IMR-90 (cell line): Measurements from ENCODE around the gene LENG1. TPM values are rescaled to one million over a fixed set of nuclear protein-coding genes. Genes with fewer than 3 reads are reported as not detected.

ENCODE experiments used
- ATAC-seq: fragments of 200-7000 bp; cut with Tn5 transposase; 2 replicates; pipeline ENCODE4 v1.9.1; 2020; ENCODE audit warnings: low read depth, mild to moderate bottlenecking, moderate library complexity
- BruUV-seq: library from RNA; stranded (reverse); fragments of 400-500 nt; replicated peaks from 2 replicates; lab custom pipeline; 2021; lab: Mats Ljungman, UMichigan
- CTCF ChIA-PET: fragments of 300-600 bp; formaldehyde crosslinking; extraction: SDS; loops from one replicate; lab custom pipeline; 2021; ENCODE audit warnings: antibody characterized with exemption; lab: Yijun Ruan, JAX
- POLR2A ChIA-PET: fragments of 300-600 bp; sonication (Branson Sonifier 250); formaldehyde crosslinking; loops from one replicate; lab custom pipeline; 2022; ENCODE audit warnings: antibody characterized with exemption; ENCODE audit not compliant: unreplicated experiment; lab: Charles Lee
- DNase-seq: peaks from one replicate; pipeline ENCODE4 v3.0.0; 2013
- H2AFZ ChIP-seq: replicated peaks from 2 replicates; pipeline ENCODE3; 2013; ENCODE audit warnings: low read length, mild to moderate bottlenecking; ENCODE audit not compliant: poor library complexity
- H2AK5ac ChIP-seq: 2 replicates; pipeline ENCODE4 v1.6.1; 2013; ENCODE audit warnings: low read depth, low read length, inconsistent platforms
- H2AK9ac ChIP-seq: replicated peaks from 2 replicates; pipeline ENCODE3; 2013; ENCODE audit warnings: mild to moderate bottlenecking, low read depth, low read length, moderate library complexity; ENCODE audit not compliant: poor library complexity
- H2BK120ac ChIP-seq: 2 replicates; pipeline ENCODE4 v1.6.1; 2013; ENCODE audit warnings: low read depth, low read length, inconsistent platforms
- H2BK15ac ChIP-seq: 3 replicates; pipeline ENCODE4 v1.6.1; 2013; ENCODE audit warnings: low read depth, low read length, inconsistent platforms
- H2BK20ac ChIP-seq: 2 replicates; pipeline ENCODE4 v1.6.1; 2013; ENCODE audit warnings: low read depth, mild to moderate bottlenecking, inconsistent platforms, low read length, moderate library complexity
- H2BK5ac ChIP-seq: 2 replicates; pipeline ENCODE4 v1.6.1; 2013; ENCODE audit warnings: mild to moderate bottlenecking, low read depth, low read length, inconsistent platforms; ENCODE audit not compliant: poor library complexity, severe bottlenecking
- H3K14ac ChIP-seq: replicated peaks from 2 replicates; pipeline ENCODE4 v1.6.1; 2013; ENCODE audit warnings: low read depth, low read length, inconsistent platforms
- H3K18ac ChIP-seq: 2 replicates; pipeline ENCODE4 v1.6.1; 2013; ENCODE audit warnings: low read depth, low read length, control low read depth
- H3K23ac ChIP-seq: 2 replicates; pipeline ENCODE4 v1.6.1; 2013; ENCODE audit warnings: low read depth, low read length, inconsistent platforms
- H3K27ac ChIP-seq: 2 replicates; pipeline ENCODE4 v1.5.1; 2013; ENCODE audit warnings: mild to moderate bottlenecking, control low read depth, low read length; ENCODE audit not compliant: insufficient read depth
- H3K27me3 ChIP-seq: 2 replicates; pipeline ENCODE4 v1.6.1; 2013; ENCODE audit warnings: low read length; ENCODE audit not compliant: control insufficient read depth, insufficient read depth
- H3K36me3 ChIP-seq: 2 replicates; pipeline ENCODE4 v1.6.1; 2013; ENCODE audit warnings: low read length, mixed read lengths; ENCODE audit not compliant: control insufficient read depth, insufficient read depth
- H3K4ac ChIP-seq: 2 replicates; pipeline ENCODE4 v1.6.1; 2013; ENCODE audit warnings: low read depth, low read length, inconsistent platforms
- H3K4me1 ChIP-seq: 2 replicates; pipeline ENCODE4 v1.6.1; 2013; ENCODE audit warnings: low read length, mixed read lengths; ENCODE audit not compliant: control insufficient read depth, insufficient read depth
- H3K4me2 ChIP-seq: 2 replicates; pipeline ENCODE4 v1.6.1; 2013; ENCODE audit warnings: low read depth, mild to moderate bottlenecking, control low read depth, low read length, moderate library complexity
- H3K4me3 ChIP-seq: 2 replicates; pipeline ENCODE4 v1.5.1; 2013; ENCODE audit warnings: low read depth, mild to moderate bottlenecking, control low read depth, low read length, moderate library complexity; ENCODE audit not compliant: insufficient read depth
- H3K56ac ChIP-seq: 2 replicates; pipeline ENCODE4 v1.6.1; 2013; ENCODE audit warnings: low read length, inconsistent platforms; ENCODE audit not compliant: insufficient read depth; ENCODE audit errors: extremely low read depth
- H3K79me1 ChIP-seq, 2 experiments: 2 replicates each; pipeline ENCODE4 v1.6.1; 2013; ENCODE audit warnings: low read length in 2 of 2, inconsistent platforms in 1 of 2, low read depth in 1 of 2
- H3K9ac ChIP-seq: 2 replicates; pipeline ENCODE4 v1.6.1; 2013; ENCODE audit warnings: low read depth, low read length, control low read depth
- H3K9me1 ChIP-seq: 2 replicates; pipeline ENCODE4 v1.6.1; 2013; ENCODE audit warnings: low read length, inconsistent platforms; ENCODE audit not compliant: insufficient read depth
- H3K9me3 ChIP-seq: 2 replicates; pipeline ENCODE4 v1.6.1; 2013; ENCODE audit warnings: low read length; ENCODE audit not compliant: control insufficient read depth, insufficient read depth
- H4K20me1 ChIP-seq: 2 replicates; pipeline ENCODE4 v1.6.1; 2013; ENCODE audit warnings: low read length, inconsistent platforms; ENCODE audit not compliant: insufficient read depth
- H4K5ac ChIP-seq: 2 replicates; pipeline ENCODE4 v1.6.1; 2013; ENCODE audit warnings: mild to moderate bottlenecking, low read depth, low read length, control low read depth
- H4K8ac ChIP-seq, 2 experiments: 2 replicates each; pipeline ENCODE4 v1.6.1; 2013; ENCODE audit warnings: low read depth in 2 of 2, low read length in 2 of 2, control low read depth in 1 of 2, inconsistent platforms in 1 of 2
- H4K91ac ChIP-seq: 2 replicates; pipeline ENCODE4 v1.6.1; 2013; ENCODE audit warnings: low read depth, low read length, inconsistent platforms; ENCODE audit not compliant: insufficient read depth
- BHLHE40 ChIP-seq: fragments of 150-350 bp; IDR thresholded peaks from 2 replicates; pipeline ENCODE4 v1.6.1; 2016; ENCODE audit warnings: mild to moderate bottlenecking, low read depth, low read length
- MAFK ChIP-seq: IDR thresholded peaks from 2 replicates; pipeline ENCODE4 v1.6.1; 2012; ENCODE audit warnings: low read depth, low read length, improper control_type of control experiment
- MAZ ChIP-seq: IDR thresholded peaks from 2 replicates; pipeline ENCODE4 v1.6.1; 2012; ENCODE audit warnings: low read depth, mild to moderate bottlenecking, low read length, improper control_type of control experiment, moderate library complexity, borderline replicate concordance
- MXI1 ChIP-seq: IDR thresholded peaks from 2 replicates; pipeline ENCODE4 v1.6.1; 2012; ENCODE audit warnings: low read depth, mild to moderate bottlenecking, low read length, moderate library complexity, borderline replicate concordance
- POLR2A ChIP-seq: IDR thresholded peaks from 2 replicates; pipeline ENCODE4 v1.6.1; 2012; ENCODE audit warnings: mild to moderate bottlenecking, low read depth, low read length
- RAD21 ChIP-seq: IDR thresholded peaks from 2 replicates; pipeline ENCODE4 v1.6.1; 2012; ENCODE audit warnings: low read length, improper control_type of control experiment
- RCOR1 ChIP-seq: IDR thresholded peaks from 2 replicates; pipeline ENCODE4 v1.6.1; 2012; ENCODE audit warnings: mild to moderate bottlenecking, low read length, improper control_type of control experiment; ENCODE audit not compliant: insufficient replicate concordance
- WGBS, 2 experiments: methylation state at CpG; one replicate each; pipeline versions ENCODE4 v1.1.5 to v1.1.7; 2013; ENCODE audit warnings: missing lambda C conversion rate in 2 of 2; ENCODE audit not compliant: insufficient read length in 1 of 2; ENCODE audit errors: extremely low coverage in 2 of 2; 5-methylcytosine and 5-hydroxymethylcytosine counted together
- dilution Hi-C: fragments of 300-500 bp; cut with HindIII; formaldehyde crosslinking; loops from one replicate; pipeline ENCODE4 v1.14.3; 2018; ENCODE audit warnings: low sequenced_read_pairs; ENCODE audit not compliant: unreplicated experiment
- in situ Hi-C: fragments of 300-500 bp; cut with MboI; formaldehyde crosslinking; loops from 3 replicates; pipeline ENCODE4 v1.14.3; 2019; ENCODE audit warnings: low sequenced_read_pairs, inconsistent platforms, mixed read lengths
- intact Hi-C: fragments of 100-400 bp; cut with micrococcal nuclease; formaldehyde crosslinking; loops from 2 replicates; pipeline ENCODE4 v1.10.0; 2022
- polyA plus RNA-seq, 3 experiments: library from polyadenylated mRNA; depleted of rRNA; stranded (reverse); fragments of >200 nt; gene quantifications; 2 replicates each; pipeline ENCODE4 v1.2.3, GENCODE V29; 2012; ENCODE audit warnings: low replicate concordance in 1 of 3
- total RNA-seq: library from RNA; depleted of rRNA; stranded (reverse); fragments of >200 nt; gene quantifications from 2 replicates; pipeline ENCODE4 v1.2.3, GENCODE V29; 2012
- TF ChIP-seq, protein P1 (sequence below): fragments of 150-350 bp; IDR thresholded peaks from 2 replicates; pipeline ENCODE4 v1.6.1; 2016; ENCODE audit warnings: low read depth, mild to moderate bottlenecking, low read length, moderate library complexity, borderline replicate concordance

Gene LENG1
- total and polyA plus RNA-seq, 2 of the 4 experiments (the other 2 are of a cell fraction), result 2.7 to 5.3 TPM

DNA sequence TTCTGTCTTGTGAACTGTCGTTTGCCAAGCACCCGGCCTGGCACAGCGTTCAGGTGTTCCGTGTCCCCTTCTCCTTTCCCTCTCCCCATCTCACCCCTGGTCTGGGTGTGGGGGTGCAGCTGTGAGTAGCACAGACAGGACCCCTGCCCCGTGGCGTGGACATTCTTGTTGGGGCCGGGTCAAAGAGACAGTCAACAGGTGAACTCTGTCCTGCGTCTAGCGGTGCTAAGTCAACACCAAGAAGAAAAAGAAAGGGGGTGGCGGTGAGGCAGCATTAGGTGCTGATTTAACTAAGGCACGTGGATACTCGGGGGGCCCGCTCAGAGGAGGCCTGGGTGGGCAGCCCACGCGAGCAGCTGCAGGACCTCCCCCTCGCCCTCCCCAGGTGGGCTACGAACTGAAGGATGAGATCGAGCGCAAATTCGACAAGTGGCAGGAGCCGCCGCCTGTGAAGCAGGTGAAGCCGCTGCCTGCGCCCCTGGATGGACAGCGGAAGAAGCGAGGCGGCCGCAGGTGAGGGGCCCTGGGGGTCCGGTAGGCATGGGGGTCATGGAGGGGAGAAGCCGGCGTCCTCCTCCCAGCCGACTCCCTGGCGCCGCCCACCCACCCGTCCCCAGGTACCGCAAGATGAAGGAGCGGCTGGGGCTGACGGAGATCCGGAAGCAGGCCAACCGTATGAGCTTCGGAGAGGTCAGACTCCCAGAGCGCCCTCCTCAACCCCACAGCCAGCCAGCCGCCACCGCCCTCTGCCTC, 31.7 kb downstream of the LENG1 start:
- ChIA-PET CTCF (no interaction called here), POLR2A (no interaction called here)
- no peak overlapping the region for H3K4me3 ChIP-seq
- H3K4me1 ChIP-seq, result no peaks in the 10 kb centered on the region
- no peaks in the 10 kb centered on the region for H3K79me1 ChIP-seq
- no peak overlapping the region for H2AK5ac ChIP-seq
- H3K9me3 ChIP-seq, result no peaks in the 10 kb centered on the region
- H2BK5ac ChIP-seq, result no peak overlapping the region
- TF ChIP-seq, protein P1, sequence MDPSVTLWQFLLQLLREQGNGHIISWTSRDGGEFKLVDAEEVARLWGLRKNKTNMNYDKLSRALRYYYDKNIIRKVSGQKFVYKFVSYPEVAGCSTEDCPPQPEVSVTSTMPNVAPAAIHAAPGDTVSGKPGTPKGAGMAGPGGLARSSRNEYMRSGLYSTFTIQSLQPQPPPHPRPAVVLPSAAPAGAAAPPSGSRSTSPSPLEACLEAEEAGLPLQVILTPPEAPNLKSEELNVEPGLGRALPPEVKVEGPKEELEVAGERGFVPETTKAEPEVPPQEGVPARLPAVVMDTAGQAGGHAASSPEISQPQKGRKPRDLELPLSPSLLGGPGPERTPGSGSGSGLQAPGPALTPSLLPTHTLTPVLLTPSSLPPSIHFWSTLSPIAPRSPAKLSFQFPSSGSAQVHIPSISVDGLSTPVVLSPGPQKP, result no peak
- TF ChIP-seq RCOR1, result no peak
- no peak for TF ChIP-seq POLR2A
- no peak for TF ChIP-seq MAFK
- no peak for TF ChIP-seq RAD21
- TF ChIP-seq BHLHE40, result no peak
- no peak for TF ChIP-seq MAZ
- no peak for TF ChIP-seq MXI1
- no peak overlapping the region for H3K56ac ChIP-seq
- BruUV-seq, result no TSS peak
- no peak overlapping the region for H2AK9ac ChIP-seq
- no peak for DNase-seq
- H3K36me3 ChIP-seq, result peaks cover 67% of the 10 kb centered on the region
- in situ Hi-C loops, result loop anchor here (25.0 kb wide), 1 partner anchor 1534 kb away; the partner anchor contains the start of gene U2AF2
- no peak overlapping the region for H2BK15ac ChIP-seq
- ATAC-seq, result no peak
- H4K8ac ChIP-seq, result no peak overlapping the region
- no peak overlapping the region for H4K5ac ChIP-seq
- H3K27me3 ChIP-seq, result no peaks in the 10 kb centered on the region
- no peak overlapping the region for H3K27ac ChIP-seq
- WGBS, 2 experiments, result 93% methylated on average over 18 of the region's 44 CpGs; no CpG with 5 or more reads in 1 of the 2 experiments
- no peak overlapping the region for H3K4ac ChIP-seq
- dilution Hi-C loops, result no loop called here
- no peak overlapping the region for H2BK20ac ChIP-seq
- intact Hi-C loops, result no loop called here
- H3K23ac ChIP-seq, result no peak overlapping the region
- H3K14ac ChIP-seq, result no peak overlapping the region
- H3K4me2 ChIP-seq, result no peak overlapping the region
- no peaks in the 10 kb centered on the region for H4K20me1 ChIP-seq
- H2AFZ ChIP-seq, result no peak overlapping the region
- no peaks in the 10 kb centered on the region for H3K9me1 ChIP-seq
- H4K91ac ChIP-seq, result no peak overlapping the region
- H3K18ac ChIP-seq, result no peak overlapping the region
- no peak overlapping the region for H3K9ac ChIP-seq
- H2BK120ac ChIP-seq, result no peak overlapping the region
